ENCODE measurements around the gene ATXN1. TPM values are rescaled to one million over a fixed set of nuclear protein-coding genes. Genes with fewer than 3 reads are reported as not detected.

Gene ATXN1
- total RNA-seq, 1 experiment from 2014 or later, result 8.1 TPM

GRCh38 chr6:16295471-16295870 lies 465.8 kb downstream of the ATXN1 start:
- ChIA-PET POLR2A (no interaction called here), CTCF (interaction anchor here (0.7 to 1.8 kb wide), 2 partner anchors 9 to 10 kb away, joined by 5 to 10 read pairs; no protein-coding TSS in a partner anchor)
- DNase-seq (ENCODE audit: low spot score) (no peak), ATAC-seq (no peak)
- no peaks in the 10 kb centered on the region for H3K36me3 Mint-ChIP-seq
- H3K4me3 Mint-ChIP-seq, result no peak overlapping the region
- no peaks in the 10 kb centered on the region for H3K9me3 Mint-ChIP-seq
- TF ChIP-seq TP53 (CRISPR knock-in tag; IDR thresholded peaks at IDR 0.05) (no peak), ESRRA (CRISPR knock-in tag; IDR thresholded peaks at IDR 0.05; ENCODE audit: borderline replicate concordance) (no peak), IRF2 (CRISPR knock-in tag; IDR thresholded peaks at IDR 0.05; ENCODE audit: borderline replicate concordance, low read depth) (no peak), ELF4 (CRISPR knock-in tag; IDR thresholded peaks at IDR 0.05; ENCODE audit: low read depth) (no peak), ZNF416 (CRISPR knock-in tag; IDR thresholded peaks at IDR 0.05) (no peak), ATF2 (CRISPR knock-in tag; IDR thresholded peaks at IDR 0.05; ENCODE audit: borderline replicate concordance, low read depth) (no peak), FOXK1 (CRISPR knock-in tag; IDR thresholded peaks at IDR 0.05) (no peak), SMAD3 (CRISPR knock-in tag; IDR thresholded peaks at IDR 0.05; ENCODE audit: borderline replicate concordance) (no peak), ATF1 (CRISPR knock-in tag; IDR thresholded peaks at IDR 0.05) (no peak), FOXJ3 (CRISPR knock-in tag; IDR thresholded peaks at IDR 0.05; ENCODE audit: borderline replicate concordance) (no peak)
- TF ChIP-seq, protein P1, sequence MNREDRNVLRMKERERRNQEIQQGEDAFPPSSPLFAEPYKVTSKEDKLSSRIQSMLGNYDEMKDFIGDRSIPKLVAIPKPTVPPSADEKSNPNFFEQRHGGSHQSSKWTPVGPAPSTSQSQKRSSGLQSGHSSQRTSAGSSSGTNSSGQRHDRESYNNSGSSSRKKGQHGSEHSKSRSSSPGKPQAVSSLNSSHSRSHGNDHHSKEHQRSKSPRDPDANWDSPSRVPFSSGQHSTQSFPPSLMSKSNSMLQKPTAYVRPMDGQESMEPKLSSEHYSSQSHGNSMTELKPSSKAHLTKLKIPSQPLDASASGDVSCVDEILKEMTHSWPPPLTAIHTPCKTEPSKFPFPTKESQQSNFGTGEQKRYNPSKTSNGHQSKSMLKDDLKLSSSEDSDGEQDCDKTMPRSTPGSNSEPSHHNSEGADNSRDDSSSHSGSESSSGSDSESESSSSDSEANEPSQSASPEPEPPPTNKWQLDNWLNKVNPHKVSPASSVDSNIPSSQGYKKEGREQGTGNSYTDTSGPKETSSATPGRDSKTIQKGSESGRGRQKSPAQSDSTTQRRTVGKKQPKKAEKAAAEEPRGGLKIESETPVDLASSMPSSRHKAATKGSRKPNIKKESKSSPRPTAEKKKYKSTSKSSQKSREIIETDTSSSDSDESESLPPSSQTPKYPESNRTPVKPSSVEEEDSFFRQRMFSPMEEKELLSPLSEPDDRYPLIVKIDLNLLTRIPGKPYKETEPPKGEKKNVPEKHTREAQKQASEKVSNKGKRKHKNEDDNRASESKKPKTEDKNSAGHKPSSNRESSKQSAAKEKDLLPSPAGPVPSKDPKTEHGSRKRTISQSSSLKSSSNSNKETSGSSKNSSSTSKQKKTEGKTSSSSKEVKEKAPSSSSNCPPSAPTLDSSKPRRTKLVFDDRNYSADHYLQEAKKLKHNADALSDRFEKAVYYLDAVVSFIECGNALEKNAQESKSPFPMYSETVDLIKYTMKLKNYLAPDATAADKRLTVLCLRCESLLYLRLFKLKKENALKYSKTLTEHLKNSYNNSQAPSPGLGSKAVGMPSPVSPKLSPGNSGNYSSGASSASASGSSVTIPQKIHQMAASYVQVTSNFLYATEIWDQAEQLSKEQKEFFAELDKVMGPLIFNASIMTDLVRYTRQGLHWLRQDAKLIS (CRISPR knock-in tag; IDR thresholded peaks at IDR 0.05; ENCODE audit: borderline replicate concordance), result no peak
- TF ChIP-seq, protein P2, sequence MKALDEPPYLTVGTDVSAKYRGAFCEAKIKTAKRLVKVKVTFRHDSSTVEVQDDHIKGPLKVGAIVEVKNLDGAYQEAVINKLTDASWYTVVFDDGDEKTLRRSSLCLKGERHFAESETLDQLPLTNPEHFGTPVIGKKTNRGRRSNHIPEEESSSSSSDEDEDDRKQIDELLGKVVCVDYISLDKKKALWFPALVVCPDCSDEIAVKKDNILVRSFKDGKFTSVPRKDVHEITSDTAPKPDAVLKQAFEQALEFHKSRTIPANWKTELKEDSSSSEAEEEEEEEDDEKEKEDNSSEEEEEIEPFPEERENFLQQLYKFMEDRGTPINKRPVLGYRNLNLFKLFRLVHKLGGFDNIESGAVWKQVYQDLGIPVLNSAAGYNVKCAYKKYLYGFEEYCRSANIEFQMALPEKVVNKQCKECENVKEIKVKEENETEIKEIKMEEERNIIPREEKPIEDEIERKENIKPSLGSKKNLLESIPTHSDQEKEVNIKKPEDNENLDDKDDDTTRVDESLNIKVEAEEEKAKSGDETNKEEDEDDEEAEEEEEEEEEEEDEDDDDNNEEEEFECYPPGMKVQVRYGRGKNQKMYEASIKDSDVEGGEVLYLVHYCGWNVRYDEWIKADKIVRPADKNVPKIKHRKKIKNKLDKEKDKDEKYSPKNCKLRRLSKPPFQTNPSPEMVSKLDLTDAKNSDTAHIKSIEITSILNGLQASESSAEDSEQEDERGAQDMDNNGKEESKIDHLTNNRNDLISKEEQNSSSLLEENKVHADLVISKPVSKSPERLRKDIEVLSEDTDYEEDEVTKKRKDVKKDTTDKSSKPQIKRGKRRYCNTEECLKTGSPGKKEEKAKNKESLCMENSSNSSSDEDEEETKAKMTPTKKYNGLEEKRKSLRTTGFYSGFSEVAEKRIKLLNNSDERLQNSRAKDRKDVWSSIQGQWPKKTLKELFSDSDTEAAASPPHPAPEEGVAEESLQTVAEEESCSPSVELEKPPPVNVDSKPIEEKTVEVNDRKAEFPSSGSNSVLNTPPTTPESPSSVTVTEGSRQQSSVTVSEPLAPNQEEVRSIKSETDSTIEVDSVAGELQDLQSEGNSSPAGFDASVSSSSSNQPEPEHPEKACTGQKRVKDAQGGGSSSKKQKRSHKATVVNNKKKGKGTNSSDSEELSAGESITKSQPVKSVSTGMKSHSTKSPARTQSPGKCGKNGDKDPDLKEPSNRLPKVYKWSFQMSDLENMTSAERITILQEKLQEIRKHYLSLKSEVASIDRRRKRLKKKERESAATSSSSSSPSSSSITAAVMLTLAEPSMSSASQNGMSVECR (CRISPR knock-in tag; IDR thresholded peaks at IDR 0.05; ENCODE audit: borderline replicate concordance), result no peak
- H3K27ac Mint-ChIP-seq, result no peak overlapping the region
- no peaks in the 10 kb centered on the region for H3K27me3 Mint-ChIP-seq (ENCODE audit: low read depth)
- peaks cover 4% of the 10 kb centered on the region for H3K4me1 Mint-ChIP-seq

DNA sequence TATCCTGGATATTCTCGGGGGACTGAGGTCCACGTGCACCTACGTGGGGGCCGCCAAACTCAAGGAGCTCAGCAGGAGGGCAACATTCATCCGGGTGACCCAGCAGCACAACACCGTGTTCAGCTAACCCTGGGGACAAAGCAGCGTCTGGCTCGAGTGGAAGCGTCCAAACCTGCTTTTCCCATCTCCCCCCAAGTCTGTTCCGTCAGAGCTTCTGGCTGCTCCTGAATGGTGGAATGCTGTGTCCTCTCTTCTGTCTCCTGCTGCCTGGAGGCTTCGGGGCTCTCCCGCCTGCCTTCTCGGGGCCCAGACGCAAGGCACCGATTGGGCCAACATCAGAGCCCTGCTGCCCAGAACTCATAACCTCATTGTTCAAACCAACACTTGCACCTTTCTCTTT lies 466.2 kb downstream of the ATXN1 start:
- ChIA-PET CTCF (interaction anchor here (0.9 to 1.8 kb wide), 2 partner anchors 9 to 37 kb away, joined by 3 to 10 read pairs; no protein-coding TSS in a partner anchor), POLR2A (no interaction called here)
- Mint-ChIP-seq H3K9me3 (no peaks in the 10 kb centered on the region), H3K27ac (no peak overlapping the region), H3K4me1 (peaks cover 8% of the 10 kb centered on the region), H3K4me3 (no peak overlapping the region), H3K36me3 (no peaks in the 10 kb centered on the region), H3K27me3 (ENCODE audit: low read depth) (no peaks in the 10 kb centered on the region)
- DNase-seq (ENCODE audit: low spot score) (no peak), ATAC-seq (no peak)
- TF ChIP-seq ZNF219 (CRISPR knock-in tag; IDR thresholded peaks at IDR 0.05; ENCODE audit: borderline replicate concordance) (no peak), ZNF671 (CRISPR knock-in tag; IDR thresholded peaks at IDR 0.05) (no peak), MAX (CRISPR knock-in tag; IDR thresholded peaks at IDR 0.05) (no peak), FOXP1 (CRISPR knock-in tag; IDR thresholded peaks at IDR 0.05; ENCODE audit: borderline replicate concordance) (no peak), FOXJ3 (CRISPR knock-in tag; IDR thresholded peaks at IDR 0.05; ENCODE audit: borderline replicate concordance) (no peak), PRDM15 (CRISPR knock-in tag; IDR thresholded peaks at IDR 0.05) (no peak)

All from WTC11 (cell line).